CD14-positive monocyte (primary cell): ENCODE measurements around the gene AIG1. TPM values are rescaled to one million over a fixed set of nuclear protein-coding genes. Genes with fewer than 3 reads are reported as not detected.

ENCODE experiments used
- DNase-seq, 3 donors: peaks; one replicate each; pipeline ENCODE4 v3.0.0-alpha.2; 2011 to 2022
- H2AFZ ChIP-seq: 2 replicates; pipeline ENCODE4 v1.6.0; 2012; ENCODE audit warnings: mild to moderate bottlenecking, low read depth, low read length, inconsistent platforms; ENCODE audit not compliant: insufficient read depth, poor library complexity, severe bottlenecking
- H3K27ac ChIP-seq, 2 donors: 1 replicate in 1 of 2; 2 replicates in 1 of 2; pipeline ENCODE4 v1.5.1; 2012 to 2013; ENCODE audit warnings: low read length in 2 of 2, control low read depth in 1 of 2, inconsistent platforms in 1 of 2, low read depth in 1 of 2, mild to moderate bottlenecking in 1 of 2
- H3K27me3 ChIP-seq, 2 donors: one replicate each; pipeline versions ENCODE4 v1.6.0 to v1.6.1; 2011 to 2013; ENCODE audit warnings: low read length in 2 of 2; ENCODE audit not compliant: control insufficient read depth in 2 of 2, insufficient read depth in 2 of 2
- H3K36me3 ChIP-seq, 2 donors: replicated peaks in 1 of 2; 1 replicate in 1 of 2; 2 replicates in 1 of 2; pipeline versions ENCODE4 v1.5.1 to v1.6.1; 2012 to 2013; ENCODE audit warnings: low read length in 2 of 2, control low read depth in 1 of 2, inconsistent platforms in 1 of 2, mild to moderate bottlenecking in 1 of 2; ENCODE audit not compliant: insufficient read depth in 2 of 2, control insufficient read depth in 1 of 2
- H3K4me1 ChIP-seq, 2 donors: 1 replicate in 1 of 2; 2 replicates in 1 of 2; pipeline versions ENCODE4 v1.5.1 to v1.6.1; 2012 to 2013; ENCODE audit warnings: low read length in 2 of 2, control low read depth in 1 of 2, inconsistent platforms in 1 of 2, mild to moderate bottlenecking in 1 of 2, moderate library complexity in 1 of 2; ENCODE audit not compliant: insufficient read depth in 2 of 2, control insufficient read depth in 1 of 2
- H3K4me2 ChIP-seq: replicated peaks from 2 replicates; pipeline ENCODE3; 2012; ENCODE audit warnings: low read length, moderate library complexity, mild to moderate bottlenecking; ENCODE audit not compliant: poor library complexity, severe bottlenecking; ENCODE audit errors: extremely low read depth
- H3K4me3 ChIP-seq, 3 experiments: fragments of 200-600 bp in 1 of 3; sonication (generic) in 1 of 3; replicated peaks in 1 of 3; 1 replicate in 2 of 3; 2 replicates in 1 of 3; pipeline ENCODE4 v1.5.1; 2011 to 2013; ENCODE audit warnings: low read length in 3 of 3, mild to moderate bottlenecking in 3 of 3, control low read depth in 2 of 3, low read depth in 2 of 3, inconsistent platforms in 1 of 3, moderate library complexity in 1 of 3
- H3K79me2 ChIP-seq: 2 replicates; pipeline ENCODE4 v1.6.0; 2012; ENCODE audit warnings: mild to moderate bottlenecking, control low read depth, inconsistent platforms, low read length, moderate library complexity; ENCODE audit not compliant: insufficient read depth
- H3K9ac ChIP-seq: 2 replicates; pipeline ENCODE4 v1.6.0; 2017; ENCODE audit warnings: low read length, mild to moderate bottlenecking; ENCODE audit not compliant: insufficient read depth, poor library complexity, severe bottlenecking
- H3K9me3 ChIP-seq, 2 donors: replicated peaks in 1 of 2; 1 replicate in 1 of 2; 2 replicates in 1 of 2; pipeline versions ENCODE4 v1.5.1 to v1.6.1; 2012 to 2013; ENCODE audit warnings: low read length in 2 of 2, control low read depth in 1 of 2; ENCODE audit not compliant: control insufficient read depth in 1 of 2, insufficient read depth in 1 of 2
- H4K20me1 ChIP-seq: 2 replicates; pipeline ENCODE4 v1.6.0; 2012; ENCODE audit warnings: mild to moderate bottlenecking, low read length, control low read depth, moderate library complexity; ENCODE audit not compliant: insufficient read depth
- H3K27ac Mint-ChIP-seq, 7 donors: one replicate each; pipeline ENCODE4 v1.8.0; 2020; ENCODE audit warnings: mild to moderate bottlenecking in 7 of 7, mixed read lengths in 7 of 7, moderate library complexity in 6 of 7, inconsistent platforms in 2 of 7
- H3K27me3 Mint-ChIP-seq, 3 donors: one replicate each; pipeline ENCODE4 v1.8.0; 2021 to 2022; ENCODE audit warnings: low read depth in 3 of 3, mild to moderate bottlenecking in 3 of 3, mixed read lengths in 3 of 3, moderate library complexity in 3 of 3, inconsistent platforms in 1 of 3
- H3K36me3 Mint-ChIP-seq, 2 donors: one replicate each; pipeline ENCODE4 v1.8.0; 2020; ENCODE audit warnings: mixed read lengths in 2 of 2, inconsistent platforms in 1 of 2, mild to moderate bottlenecking in 1 of 2
- H3K4me1 Mint-ChIP-seq: one replicate; pipeline ENCODE4 v1.8.0; 2020; ENCODE audit warnings: mild to moderate bottlenecking, mixed read lengths
- H3K4me3 Mint-ChIP-seq, 2 donors: one replicate each; pipeline ENCODE4 v1.8.0; 2020; ENCODE audit warnings: mild to moderate bottlenecking in 2 of 2, mixed read lengths in 2 of 2, moderate library complexity in 1 of 2
- H3K9me3 Mint-ChIP-seq, 7 donors: one replicate each; pipeline ENCODE4 v1.8.0; 2020 to 2022; ENCODE audit warnings: mixed read lengths in 7 of 7, mild to moderate bottlenecking in 6 of 7, moderate library complexity in 6 of 7, inconsistent platforms in 2 of 7
- WGBS: methylation state at CpG from one replicate; pipeline ENCODE4 v1.1.5; 2013; ENCODE audit warnings: missing lambda C conversion rate; ENCODE audit not compliant: insufficient coverage; 5-methylcytosine and 5-hydroxymethylcytosine counted together
- intact Hi-C, 2 donors: fragments of 100-400 bp; cut with micrococcal nuclease; formaldehyde crosslinking; loops; one replicate each; pipeline versions ENCODE4 v1.15.0 to v1.15.1; 2023
- polyA plus RNA-seq, 3 donors: library from polyadenylated mRNA; depleted of rRNA in 1 of 3; unstranded in 2 of 3; stranded (reverse) in 1 of 3; fragments of 300-500 nt in 2 of 3; fragments of >200 nt in 1 of 3; fragmentation: Illumina TruSeq in 2 of 3; gene quantifications; 1 replicate in 2 of 3; 2 replicates in 1 of 3; pipeline ENCODE4 v1.2.3, GENCODE V29; 2012 to 2021
- TF ChIP-seq, protein P1 (sequence below): fragments of 200-600 bp; IDR thresholded peaks from one replicate; pipeline ENCODE4 v1.8.0; 2022; ENCODE audit warnings: antibody characterized with exemption, mild to moderate bottlenecking

The AIG1 gene
- polyA plus RNA-seq, 3 donors: 6.7 to 7.6 (median 6.8) TPM

DNA sequence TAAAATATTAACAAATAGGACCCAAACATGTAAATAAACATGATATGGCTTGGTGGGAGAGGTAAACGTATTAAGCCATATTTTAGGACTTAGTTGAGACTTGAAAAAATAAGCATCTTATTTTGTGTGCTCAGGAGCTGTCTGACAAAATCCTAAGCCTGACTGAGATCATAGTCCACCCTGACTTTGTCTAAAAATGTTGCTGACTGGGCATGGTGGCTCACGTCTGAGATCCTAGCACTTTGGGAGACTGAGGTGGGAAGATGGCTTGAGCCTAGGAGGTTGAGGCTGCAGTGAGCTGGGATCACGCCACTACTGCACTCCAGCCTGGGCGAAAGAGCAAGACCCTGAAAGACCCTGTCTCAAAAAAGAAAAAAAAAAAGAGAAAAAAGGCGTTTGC is 52.1 kb downstream of the AIG1 start:
- no peak overlapping the region for H3K27ac Mint-ChIP-seq
- Histone ChIP-seq H2AFZ (no peak overlapping the region), H3K4me2 (no peak overlapping the region), H3K9ac (no peak overlapping the region), H3K27me3 (no peaks in the 10 kb centered on the region), H3K36me3 (no peaks in the 10 kb centered on the region), H3K9me3 (no peaks in the 10 kb centered on the region), H4K20me1 (no peaks in the 10 kb centered on the region), H3K79me2 (no peaks in the 10 kb centered on the region), H3K4me1 (peaks cover 3 to 5% of the 10 kb centered on the region in 2 donors), H3K4me3 (no peak overlapping the region), H3K27ac (no peak overlapping the region)
- H3K4me3 Mint-ChIP-seq: no peak overlapping the region
- H3K9me3 Mint-ChIP-seq: peaks cover 0 to 5% (median 0%) of the 10 kb centered on the region in 7 donors
- H3K27me3 Mint-ChIP-seq: peaks cover 0 to 5% (median 1%) of the 10 kb centered on the region in 3 donors
- no peak for DNase-seq
- WGBS: 86% methylated on average over 1 of the region's 5 CpGs
- H3K4me1 Mint-ChIP-seq: peaks cover 4% of the 10 kb centered on the region
- intact Hi-C loops: no loop called here
- H3K36me3 Mint-ChIP-seq: no peaks in the 10 kb centered on the region
- TF ChIP-seq, protein P1, sequence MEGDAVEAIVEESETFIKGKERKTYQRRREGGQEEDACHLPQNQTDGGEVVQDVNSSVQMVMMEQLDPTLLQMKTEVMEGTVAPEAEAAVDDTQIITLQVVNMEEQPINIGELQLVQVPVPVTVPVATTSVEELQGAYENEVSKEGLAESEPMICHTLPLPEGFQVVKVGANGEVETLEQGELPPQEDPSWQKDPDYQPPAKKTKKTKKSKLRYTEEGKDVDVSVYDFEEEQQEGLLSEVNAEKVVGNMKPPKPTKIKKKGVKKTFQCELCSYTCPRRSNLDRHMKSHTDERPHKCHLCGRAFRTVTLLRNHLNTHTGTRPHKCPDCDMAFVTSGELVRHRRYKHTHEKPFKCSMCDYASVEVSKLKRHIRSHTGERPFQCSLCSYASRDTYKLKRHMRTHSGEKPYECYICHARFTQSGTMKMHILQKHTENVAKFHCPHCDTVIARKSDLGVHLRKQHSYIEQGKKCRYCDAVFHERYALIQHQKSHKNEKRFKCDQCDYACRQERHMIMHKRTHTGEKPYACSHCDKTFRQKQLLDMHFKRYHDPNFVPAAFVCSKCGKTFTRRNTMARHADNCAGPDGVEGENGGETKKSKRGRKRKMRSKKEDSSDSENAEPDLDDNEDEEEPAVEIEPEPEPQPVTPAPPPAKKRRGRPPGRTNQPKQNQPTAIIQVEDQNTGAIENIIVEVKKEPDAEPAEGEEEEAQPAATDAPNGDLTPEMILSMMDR: no peak

DNA sequence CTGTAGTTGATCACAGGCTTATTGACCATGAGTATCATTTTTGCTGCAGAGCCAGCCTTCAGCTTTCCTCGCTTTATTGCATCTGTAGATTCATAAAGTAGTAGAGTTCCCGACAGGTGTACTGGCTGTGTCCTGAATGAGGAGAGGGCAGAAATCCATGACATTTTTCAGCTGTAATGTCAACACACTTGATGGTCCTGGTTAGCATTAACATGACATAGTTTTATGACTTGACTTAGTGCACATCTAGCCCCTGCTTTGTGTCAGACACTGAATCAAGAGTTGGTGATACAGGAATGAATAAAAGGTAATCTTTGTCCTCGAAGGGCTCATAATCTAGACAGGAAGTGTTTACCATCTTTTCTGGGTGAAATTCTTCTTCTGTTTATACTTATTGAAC is 55.0 kb downstream of the AIG1 start:
- TF ChIP-seq, protein P1: no peak
- intact Hi-C loops: no loop called here
- H3K4me2 ChIP-seq: no peak overlapping the region
- no peaks in the 10 kb centered on the region for H3K4me1 ChIP-seq
- Mint-ChIP-seq H3K27ac (no peak overlapping the region), H3K9me3 (peaks cover 0 to 15% (median 9%) of the 10 kb centered on the region in 7 donors), H3K27me3 (peaks cover 0 to 5% (median 1%) of the 10 kb centered on the region in 3 donors), H3K4me1 (no peaks in the 10 kb centered on the region), H3K4me3 (no peak overlapping the region), H3K36me3 (no peaks in the 10 kb centered on the region)
- H3K9me3 ChIP-seq: peaks cover 0 to 5% of the 10 kb centered on the region in 2 donors
- no peak for DNase-seq
- 100% methylated on average over 2 of the region's 3 CpGs for WGBS
- no peak overlapping the region for H3K9ac ChIP-seq
- no peaks in the 10 kb centered on the region for H3K36me3 ChIP-seq
- no peak overlapping the region for H3K27ac ChIP-seq
- H2AFZ ChIP-seq: no peak overlapping the region
- H3K4me3 ChIP-seq: no peak overlapping the region
- no peaks in the 10 kb centered on the region for H3K27me3 ChIP-seq
- no peaks in the 10 kb centered on the region for H3K79me2 ChIP-seq
- no peaks in the 10 kb centered on the region for H4K20me1 ChIP-seq
